22Rv1 (cell line): ENCODE data around the gene DUSP16.
A peak's percentile ranks its signal among the peaks of the same experiment; 100 is the strongest.

Experiments used
- H3K27ac ChIP-seq: fragments of 450-650 bp; 2 replicates; pipeline ENCODE4 v1.5.1; 2017
- CTCF ChIP-seq: fragments of 450-650 bp; IDR thresholded peaks from 2 replicates; pipeline ENCODE4 v1.5.1; 2017; ENCODE audit warnings: mild to moderate bottlenecking
- ZFX ChIP-seq: fragments of 450-650 bp; IDR thresholded peaks from 2 replicates; pipeline ENCODE4 v1.6.1; 2017; ENCODE audit warnings: antibody characterized with exemption, borderline replicate concordance

DUSP16 gene

GRCh38 chr12:12562585-12563261 lies at the start of gene DUSP16:
Gene DUSP16, minus strand, starts transcription at chr12:12562863. Its CDS starts 41,765 bp downstream, at chr12:12521098.
- peak; percentile 62 for TF ChIP-seq CTCF
- TF ChIP-seq ZFX = no peak
- peak within 1 kb of the TSS; percentile 99 for H3K27ac ChIP-seq

DNA sequence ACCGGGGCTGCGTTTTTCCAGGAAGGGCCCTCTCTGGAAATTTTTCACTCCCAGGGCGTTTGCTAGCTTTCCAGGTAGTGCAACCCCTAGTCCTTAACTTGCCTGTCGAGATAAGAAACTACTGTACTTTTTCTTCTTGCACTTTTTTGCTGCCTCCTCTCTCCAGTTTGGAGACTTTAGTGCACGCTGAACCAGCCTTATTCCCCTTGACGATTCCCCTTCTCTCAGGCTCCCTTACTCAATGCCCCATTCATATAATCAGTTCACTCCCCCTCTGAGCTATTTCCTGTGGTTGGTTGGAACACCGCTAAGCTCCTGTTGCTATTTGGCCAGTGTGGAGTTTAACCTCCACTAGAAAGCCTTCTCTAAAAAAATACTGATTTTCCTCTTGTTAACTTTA lies 49.7 kb upstream of the DUSP16 start:
- no peak for TF ChIP-seq CTCF
- TF ChIP-seq ZFX = no peak
- H3K27ac ChIP-seq = peak overlapping the region; percentile 96

GRCh38 chr12:12611512-12612306 lies 49.0 kb upstream of the DUSP16 start, which contains the start of gene CREBL2:
Gene CREBL2, plus strand, starts transcription at chr12:12611876. Its CDS starts 297 bp downstream, at chr12:12612173.
- TF ChIP-seq CTCF = no peak
- TF ChIP-seq ZFX = no peak
- peak within 1 kb of the TSS; percentile 96 for H3K27ac ChIP-seq

- TF ChIP-seq ZFX = no peak
- TF ChIP-seq CTCF = no peak
- H3K27ac ChIP-seq = peak overlapping the region; percentile 96
These were observed 48.0 kb upstream of the DUSP16 start for GRCh38 chr12:12610711-12611110.

GRCh38 chr12:12609692-12610091 lies 47.0 kb upstream of the DUSP16 start:
- TF ChIP-seq CTCF (no peak), ZFX (no peak)
- no peak overlapping the region for H3K27ac ChIP-seq

- TF ChIP-seq ZFX (no peak), CTCF (peak; percentile 24)
- H3K27ac ChIP-seq = no peak overlapping the region
These were observed 45.9 kb upstream of the DUSP16 start for GRCh38 chr12:12608557-12608957.
